GM18861 (cell line): Measurements from ENCODE around the gene INTS11.

ENCODE experiments used
- ATAC-seq: cut with Tn5 transposase; IDR thresholded peaks from one replicate; pipeline ENCODE4 v1.9.1; 2021; ENCODE audit not compliant: unreplicated experiment

INTS11 gene

DNA sequence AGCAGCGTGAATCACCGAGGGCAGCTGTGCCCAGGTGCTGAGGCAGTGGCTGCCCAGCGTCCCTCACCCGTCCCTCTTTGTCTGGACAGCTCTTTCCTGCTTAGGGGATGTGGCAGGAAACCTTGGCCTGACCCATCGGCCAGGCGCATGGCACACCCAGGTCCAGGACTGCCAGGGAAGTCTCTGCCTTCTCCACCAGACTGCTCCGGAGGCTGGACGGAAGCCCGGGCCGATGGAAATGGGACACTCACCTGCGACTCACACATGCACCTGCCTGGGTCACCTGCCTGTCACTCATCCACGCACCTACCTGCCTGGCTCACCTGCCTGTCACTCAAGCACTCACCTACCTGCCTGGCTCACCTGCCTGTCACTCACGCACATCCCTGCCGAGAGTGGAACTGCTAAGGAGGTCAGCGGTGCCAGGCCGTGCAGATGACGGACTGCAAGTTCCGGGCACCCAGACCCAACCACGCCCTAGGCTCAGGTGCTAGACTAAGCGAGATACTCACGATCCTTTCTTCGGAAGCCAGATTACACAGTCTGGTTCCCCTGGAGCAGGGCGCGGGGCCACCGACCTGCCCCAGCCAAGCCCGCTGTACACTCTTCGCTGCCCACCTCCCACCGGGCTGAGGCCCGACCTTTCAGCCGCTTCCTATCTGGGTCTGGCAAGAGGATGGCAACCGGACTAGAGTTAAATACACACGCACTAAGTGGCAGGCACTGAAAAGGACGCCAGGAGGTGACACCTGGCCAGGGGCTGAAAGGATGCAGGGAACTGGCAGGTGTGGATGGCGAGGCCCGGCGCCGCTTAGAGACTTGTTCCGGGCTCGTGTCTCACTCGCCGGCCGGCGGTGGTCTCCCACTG is 51.9 kb downstream of the INTS11 start:
- ATAC-seq = no peak

DNA sequence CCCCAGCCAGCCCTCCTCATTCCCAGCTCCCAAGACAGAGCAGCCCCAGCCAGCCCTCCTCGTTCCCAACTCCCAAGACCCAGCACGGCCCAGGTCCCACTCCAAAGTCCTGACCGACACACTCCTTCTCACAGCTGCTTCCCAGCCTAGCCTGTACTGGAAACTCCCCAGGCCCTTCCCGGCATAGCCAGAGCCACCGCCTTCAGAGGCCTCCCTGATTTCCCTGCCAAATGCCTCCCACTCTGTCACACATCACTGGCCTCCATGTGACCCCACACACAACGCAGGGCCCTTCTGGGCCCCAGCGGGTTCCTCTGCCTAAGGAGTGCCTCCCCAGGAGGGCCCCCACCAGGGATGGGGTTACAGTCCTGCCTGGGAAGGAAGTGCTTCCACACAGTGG is 53.6 kb downstream of the INTS11 start:
- no peak for ATAC-seq

DNA sequence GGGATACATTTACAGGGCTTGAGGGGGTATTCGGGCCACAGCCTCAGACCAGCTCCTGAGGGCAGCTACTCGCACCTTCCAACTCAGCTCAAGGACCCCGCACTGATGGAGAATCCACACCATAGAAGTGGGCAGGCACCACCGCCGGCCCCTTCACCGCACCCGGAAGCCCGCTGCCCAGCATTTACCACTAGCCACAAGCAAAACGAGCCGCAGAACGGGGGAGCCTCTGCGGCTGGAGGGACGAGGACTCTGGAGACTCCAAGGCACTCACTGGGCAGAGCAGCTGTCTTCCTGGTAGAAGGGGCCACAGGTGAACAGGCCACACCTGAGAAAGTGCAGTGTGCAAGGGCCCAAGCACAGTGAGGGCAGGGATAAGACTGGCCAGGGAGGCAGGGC is 56.2 kb downstream of the INTS11 start:
- no peak for ATAC-seq

DNA sequence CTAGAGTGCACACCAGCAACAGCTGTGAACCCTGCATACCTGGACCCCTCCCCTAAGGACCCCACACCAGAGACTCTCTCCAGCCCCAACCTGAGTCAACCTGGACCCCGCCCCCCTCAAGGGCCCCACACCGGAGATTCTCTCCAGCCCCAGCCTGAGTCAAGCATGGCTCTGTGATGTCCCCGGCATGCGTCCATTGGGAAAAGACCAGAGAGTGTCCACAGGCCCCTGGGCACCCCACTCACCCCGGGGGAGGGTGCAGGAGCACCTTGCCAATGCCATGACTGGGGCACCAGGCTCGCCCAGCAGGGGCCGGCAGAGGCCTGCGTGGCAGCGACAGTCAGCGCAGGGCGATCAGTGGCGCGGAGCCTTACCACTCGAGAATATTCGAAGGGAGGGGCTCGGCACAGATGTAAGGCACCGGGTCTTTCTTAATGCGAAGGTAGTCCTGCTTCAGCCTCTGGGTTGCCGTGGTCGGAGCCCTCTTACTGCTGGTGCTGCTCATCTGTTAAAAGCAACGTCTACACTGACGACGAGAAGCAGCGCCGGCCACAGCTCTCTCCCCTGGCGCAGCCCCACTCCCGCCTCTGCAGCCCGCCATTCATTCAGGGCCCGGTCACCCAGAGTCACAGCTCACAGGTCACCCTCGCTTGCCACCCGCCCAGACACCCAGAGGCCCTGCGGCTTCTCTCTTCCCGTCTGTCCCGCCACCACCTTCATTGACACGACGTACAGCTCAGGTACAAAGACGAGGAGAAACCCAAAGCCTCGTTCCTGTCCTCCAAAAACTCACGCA is 56.8 kb downstream of the INTS11 start:
- no peak for ATAC-seq

DNA sequence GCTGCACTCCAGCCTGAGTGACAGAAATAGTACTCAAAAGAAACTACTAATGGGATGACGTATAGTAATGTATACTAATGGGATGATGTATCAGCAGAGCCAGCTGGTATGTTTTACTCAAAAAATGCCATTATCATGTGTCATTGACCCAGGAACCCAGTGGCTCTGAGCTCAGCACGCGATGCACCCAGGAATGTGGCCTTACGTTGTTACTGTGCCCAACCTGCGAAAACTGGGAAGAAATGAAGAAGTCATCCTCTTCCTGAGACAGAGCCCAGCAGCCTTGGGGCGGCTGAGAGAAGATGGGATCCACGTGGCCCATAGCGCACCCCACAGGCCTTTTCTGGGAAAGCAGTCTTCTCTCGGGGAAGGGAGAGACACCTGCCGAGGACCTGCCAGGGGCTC is 59.6 kb downstream of the INTS11 start:
- ATAC-seq = no peak

DNA sequence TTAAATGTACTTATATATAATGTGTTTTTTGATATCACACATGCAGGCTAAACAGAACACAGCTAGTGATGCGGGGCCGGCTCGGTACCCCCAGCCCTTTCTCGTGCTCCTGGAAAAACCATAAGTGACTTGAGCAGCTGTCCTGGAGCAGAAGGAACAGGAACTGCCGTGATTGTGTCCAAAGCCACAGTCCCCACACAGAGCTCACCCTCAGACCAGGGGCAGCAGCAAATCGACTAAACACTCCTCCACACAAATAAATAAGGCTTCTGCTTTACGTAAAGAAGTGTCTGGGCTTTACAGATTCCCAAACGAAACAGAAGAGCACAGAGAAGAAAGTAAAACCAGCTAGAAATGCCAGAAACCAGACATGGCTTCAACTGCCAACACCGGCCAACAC is 60.4 kb downstream of the INTS11 start:
- no peak for ATAC-seq

DNA sequence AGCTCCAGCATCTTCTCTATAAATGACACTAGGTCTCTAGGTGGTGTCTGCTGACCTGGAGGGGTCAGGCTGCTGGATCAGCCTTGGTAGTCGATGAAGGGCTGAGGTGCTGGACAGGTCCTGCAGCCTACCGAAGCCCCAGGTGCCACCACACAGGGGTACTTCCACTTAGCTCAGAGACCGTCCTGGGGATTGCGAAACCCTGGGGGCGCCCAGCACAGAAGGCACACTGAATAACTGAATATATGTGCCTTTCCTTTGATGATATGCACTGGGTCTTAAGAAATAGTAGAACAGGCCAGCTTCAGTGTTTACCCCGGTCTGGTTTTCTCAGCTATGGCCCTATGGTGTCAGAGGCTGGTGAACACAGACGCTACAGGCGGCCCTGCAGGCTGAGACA is 61.7 kb downstream of the INTS11 start:
- ATAC-seq = no peak

DNA sequence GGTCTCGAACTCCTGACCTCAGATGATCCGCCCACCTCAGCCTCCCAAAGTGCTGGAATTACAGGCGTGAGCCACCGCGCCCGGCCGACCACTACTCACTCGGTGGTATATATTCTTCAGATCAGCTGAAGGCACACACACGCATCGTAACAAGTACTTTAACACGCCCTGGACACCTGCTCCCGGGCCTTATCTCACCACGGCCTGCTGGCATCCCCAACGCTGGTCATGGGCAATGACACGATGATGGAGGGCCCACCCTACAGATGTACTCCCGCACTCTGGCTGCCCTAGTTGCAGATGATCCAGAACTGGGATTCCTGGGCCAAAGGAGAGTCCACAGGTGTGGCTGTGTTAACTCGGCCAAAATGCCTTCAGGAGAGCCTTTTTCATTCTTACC is 62.4 kb downstream of the INTS11 start:
- no peak for ATAC-seq
